ENCODE data around the gene MYH14. TPM values are rescaled to one million over a fixed set of nuclear protein-coding genes. Genes with fewer than 3 reads are reported as not detected.

MYH14 gene
- total RNA-seq, 1 donor from 2014 or later = 121 TPM

Other genes with a start within 250 kb of the MYH14 start
- gene SIGLEC11, start 242.4 kb upstream of the MYH14 start, total RNA-seq = 0.75 TPM
- gene VRK3, start 178.2 kb upstream of the MYH14 start, total RNA-seq = 22.2 TPM
- gene ZNF473, start 177.6 kb upstream of the MYH14 start, total RNA-seq = 3.7 TPM
- not detected for gene IZUMO2, start 40.3 kb upstream of the MYH14 start, total RNA-seq
- gene KCNC3, start 125.8 kb downstream of the MYH14 start, total RNA-seq = 2.0 TPM
- gene NAPSA, start 162.0 kb downstream of the MYH14 start, total RNA-seq = 0.40 TPM
- 68.4 TPM for gene NR1H2, start 172.8 kb downstream of the MYH14 start, total RNA-seq
- 7.8 TPM for gene POLD1, start 180.7 kb downstream of the MYH14 start, total RNA-seq
- not detected for gene SPIB, start 215.3 kb downstream of the MYH14 start, total RNA-seq
- not detected for gene MYBPC2, start 229.3 kb downstream of the MYH14 start, total RNA-seq

All from Right ventricle myocardium superior (tissue), 1 donor.